Mesenchymal stem cell (in vitro differentiated cells and primary cell): ENCODE results near the gene ZNF180.

Experiments
- DNase-seq: peaks from one replicate; pipeline ENCODE4 v3.0.0-alpha.2; 2013
- H2AFZ ChIP-seq: one replicate; pipeline ENCODE4 v1.6.1; 2013; ENCODE audit warnings: low read depth, mild to moderate bottlenecking, control low read depth, inconsistent platforms, low read length, moderate library complexity
- H2AK5ac ChIP-seq: 2 replicates; pipeline ENCODE4 v1.6.1; 2013; ENCODE audit warnings: low read length, moderate library complexity, mild to moderate bottlenecking, inconsistent platforms; ENCODE audit not compliant: severe bottlenecking
- H2BK120ac ChIP-seq: one replicate; pipeline ENCODE4 v1.6.1; 2013; ENCODE audit warnings: low read depth, mild to moderate bottlenecking, inconsistent platforms, low read length, moderate library complexity
- H2BK12ac ChIP-seq, 2 experiments: one replicate each; pipeline ENCODE4 v1.6.1; 2013; ENCODE audit warnings: inconsistent platforms in 2 of 2, low read length in 2 of 2, mild to moderate bottlenecking in 2 of 2, moderate library complexity in 2 of 2, control low read depth in 1 of 2
- H2BK15ac ChIP-seq: one replicate; pipeline ENCODE4 v1.6.1; 2013; ENCODE audit warnings: mild to moderate bottlenecking, low read depth, inconsistent platforms; ENCODE audit not compliant: poor library complexity, severe bottlenecking
- H2BK5ac ChIP-seq: 2 replicates; pipeline ENCODE4 v1.6.1; 2013; ENCODE audit warnings: low read depth, mild to moderate bottlenecking, low read length, control low read depth, inconsistent platforms; ENCODE audit not compliant: poor library complexity, severe bottlenecking
- H3K14ac ChIP-seq, 2 experiments: one replicate each; pipeline ENCODE4 v1.6.1; 2013; ENCODE audit warnings: inconsistent platforms in 2 of 2, low read length in 2 of 2, control low read depth in 1 of 2, mild to moderate bottlenecking in 1 of 2, moderate library complexity in 1 of 2
- H3K18ac ChIP-seq, 2 experiments: one replicate each; pipeline ENCODE4 v1.6.1; 2013; ENCODE audit warnings: inconsistent platforms in 2 of 2, low read length in 2 of 2, control low read depth in 1 of 2, low read depth in 1 of 2, mild to moderate bottlenecking in 1 of 2
- H3K23ac ChIP-seq, 2 experiments: one replicate each; pipeline ENCODE4 v1.6.1; 2013; ENCODE audit warnings: inconsistent platforms in 2 of 2, low read length in 2 of 2, mild to moderate bottlenecking in 2 of 2, moderate library complexity in 2 of 2, control low read depth in 1 of 2
- H3K27ac ChIP-seq: 2 replicates; pipeline ENCODE4 v1.5.1; 2013; ENCODE audit warnings: mild to moderate bottlenecking, moderate library complexity, low read length, control low read depth, inconsistent platforms; ENCODE audit not compliant: poor library complexity, severe bottlenecking
- H3K27me3 ChIP-seq, 2 experiments: 2 replicates each; pipeline versions ENCODE4 v1.6.1 to v1.7.0; 2013; ENCODE audit warnings: low read length in 2 of 2, mild to moderate bottlenecking in 2 of 2, moderate library complexity in 2 of 2, control low read depth in 1 of 2, inconsistent platforms in 1 of 2; ENCODE audit not compliant: control insufficient read depth in 1 of 2, insufficient read depth in 1 of 2
- H3K36me3 ChIP-seq, 2 experiments: 2 replicates each; pipeline versions ENCODE4 v1.6.1 to v1.7.0; 2013; ENCODE audit warnings: low read length in 2 of 2, control low read depth in 1 of 2, inconsistent platforms in 1 of 2, low read depth in 1 of 2, mild to moderate bottlenecking in 1 of 2; ENCODE audit not compliant: insufficient read depth in 2 of 2, control insufficient read depth in 1 of 2
- H3K4ac ChIP-seq, 2 experiments: one replicate each; pipeline ENCODE4 v1.6.1; 2013; ENCODE audit warnings: inconsistent platforms in 2 of 2, low read length in 2 of 2, mild to moderate bottlenecking in 2 of 2, moderate library complexity in 2 of 2, control low read depth in 1 of 2, low read depth in 1 of 2
- H3K4me1 ChIP-seq: 2 replicates; pipeline ENCODE4 v1.6.1; 2013; ENCODE audit warnings: low read depth, low read length, control low read depth; ENCODE audit not compliant: control insufficient read depth, insufficient read depth
- H3K4me2 ChIP-seq: 2 replicates; pipeline ENCODE4 v1.6.1; 2013; ENCODE audit warnings: low read length, mild to moderate bottlenecking, inconsistent platforms; ENCODE audit not compliant: poor library complexity, severe bottlenecking
- H3K4me3 ChIP-seq, 2 experiments: 2 replicates each; pipeline versions ENCODE4 v1.5.1 to v1.7.0; 2013; ENCODE audit warnings: low read length in 2 of 2, mild to moderate bottlenecking in 2 of 2, control low read depth in 1 of 2, low read depth in 1 of 2; ENCODE audit not compliant: insufficient read depth in 1 of 2
- H3K79me1 ChIP-seq: replicated peaks from 2 replicates; pipeline ENCODE4 v1.6.1; 2013; ENCODE audit warnings: mild to moderate bottlenecking, control low read depth, low read length, inconsistent platforms; ENCODE audit not compliant: poor library complexity, severe bottlenecking
- H3K9ac ChIP-seq: 2 replicates; pipeline ENCODE4 v1.7.0; 2013; ENCODE audit warnings: mild to moderate bottlenecking, low read length, moderate library complexity
- H3K9me3 ChIP-seq: 2 replicates; pipeline ENCODE4 v1.7.0; 2013; ENCODE audit warnings: mild to moderate bottlenecking, low read length; ENCODE audit not compliant: control insufficient read depth
- H4K8ac ChIP-seq: one replicate; pipeline ENCODE4 v1.6.1; 2013; ENCODE audit warnings: inconsistent platforms, mild to moderate bottlenecking, low read length, moderate library complexity
- H4K91ac ChIP-seq: one replicate; pipeline ENCODE4 v1.6.1; 2013; ENCODE audit warnings: mild to moderate bottlenecking, low read length, inconsistent platforms
- WGBS: methylation state at CpG from one replicate; pipeline ENCODE4 v1.1.7; 2013; ENCODE audit warnings: mixed read lengths; 5-methylcytosine and 5-hydroxymethylcytosine counted together

The ZNF180 gene

DNA sequence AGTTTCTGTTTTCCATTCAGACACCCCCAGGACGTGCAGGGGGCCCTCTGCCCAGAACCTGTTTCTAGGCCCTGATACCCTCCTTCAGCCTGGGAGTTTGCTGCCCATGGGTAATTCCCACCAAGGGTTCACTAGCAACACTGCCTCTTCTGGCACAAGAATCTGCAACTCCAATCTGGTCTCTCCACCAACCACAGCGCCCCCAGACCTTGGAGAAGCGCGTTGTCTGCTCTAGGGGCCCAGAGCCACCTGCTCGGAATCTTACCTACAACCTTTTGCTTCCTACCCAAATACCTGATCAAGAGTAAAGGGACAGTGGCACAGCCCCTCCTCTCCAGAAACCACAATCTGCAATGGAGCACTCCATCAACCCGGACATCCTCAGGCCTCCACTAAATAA lies 763 bp downstream of the ZNF180 start:
- Histone ChIP-seq H2AK5ac (no peak overlapping the region), H3K9ac (peak overlapping the region; percentile 91), H3K4me2 (peak overlapping the region; percentile 49)

DNA sequence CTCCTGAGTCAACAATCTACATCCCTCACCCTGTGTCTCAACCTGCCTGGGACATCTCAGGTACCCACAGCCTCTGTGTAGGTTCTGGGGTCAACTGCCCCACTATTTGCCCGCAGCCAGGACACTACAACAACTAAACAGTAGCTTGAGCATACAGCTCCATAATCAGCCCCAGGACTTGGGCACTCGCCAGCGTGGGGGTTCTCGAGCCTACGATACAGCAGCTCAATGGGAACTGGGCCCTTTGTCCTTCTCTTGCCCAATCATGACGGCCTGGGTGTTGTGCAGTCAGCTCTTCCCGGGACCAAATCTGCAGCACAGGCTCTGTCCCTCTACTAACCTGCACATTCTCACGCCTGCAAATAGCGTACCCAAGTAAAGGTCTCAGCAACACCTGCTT lies 1.3 kb downstream of the ZNF180 start:
- Histone ChIP-seq H3K18ac (no peak overlapping the region), H3K4me2 (no peak overlapping the region), H3K79me1 (peaks cover 33% of the 10 kb centered on the region), H3K27ac (no peak overlapping the region), H2AFZ (no peak overlapping the region), H3K36me3 (peaks cover 38 to 44% of the 10 kb centered on the region in 2 experiments), H3K4me1 (peaks cover 13% of the 10 kb centered on the region), H3K9me3 (peaks cover 38% of the 10 kb centered on the region), H3K27me3 (no peaks in the 10 kb centered on the region), H3K23ac (no peak overlapping the region), H2AK5ac (no peak overlapping the region), H2BK120ac (no peak overlapping the region), H2BK15ac (no peak overlapping the region), H3K4ac (no peak overlapping the region), H3K4me3 (peak overlapping the region in 1 of 2 experiments; percentile 95), H3K14ac (no peak overlapping the region), H4K91ac (no peak overlapping the region), H4K8ac (no peak overlapping the region), H2BK5ac (no peak overlapping the region), H3K9ac (no peak overlapping the region), H2BK12ac (no peak overlapping the region)
- 98% methylated on average over 9 of the region's 9 CpGs for WGBS
- no peak for DNase-seq

More for the DNA sequence above, 763 bp downstream of the ZNF180 start:
- no peak for DNase-seq
- no peak overlapping the region for H2BK5ac ChIP-seq
- peaks cover 32% of the 10 kb centered on the region for H3K9me3 ChIP-seq
- H4K8ac ChIP-seq: no peak overlapping the region
- H3K27ac ChIP-seq: no peak overlapping the region
- H3K14ac ChIP-seq: peak overlapping the region in 1 of 2 experiments; percentile 28
- no peak overlapping the region for H3K4ac ChIP-seq
- H2BK12ac ChIP-seq: no peak overlapping the region
- H3K27me3 ChIP-seq: no peaks in the 10 kb centered on the region
- H2BK120ac ChIP-seq: no peak overlapping the region
- peaks cover 13% of the 10 kb centered on the region for H3K4me1 ChIP-seq
- no peak overlapping the region for H3K23ac ChIP-seq
- no peak overlapping the region for H3K18ac ChIP-seq
- WGBS: 14% methylated on average over 6 of the region's 6 CpGs
- no peak overlapping the region for H2BK15ac ChIP-seq
- H3K36me3 ChIP-seq: peaks cover 32 to 39% of the 10 kb centered on the region in 2 experiments
- no peak overlapping the region for H2AFZ ChIP-seq
- H3K79me1 ChIP-seq: peaks cover 32% of the 10 kb centered on the region
- no peak overlapping the region for H4K91ac ChIP-seq
- H3K4me3 ChIP-seq: peak overlapping the region; percentile 80 to 95

DNA sequence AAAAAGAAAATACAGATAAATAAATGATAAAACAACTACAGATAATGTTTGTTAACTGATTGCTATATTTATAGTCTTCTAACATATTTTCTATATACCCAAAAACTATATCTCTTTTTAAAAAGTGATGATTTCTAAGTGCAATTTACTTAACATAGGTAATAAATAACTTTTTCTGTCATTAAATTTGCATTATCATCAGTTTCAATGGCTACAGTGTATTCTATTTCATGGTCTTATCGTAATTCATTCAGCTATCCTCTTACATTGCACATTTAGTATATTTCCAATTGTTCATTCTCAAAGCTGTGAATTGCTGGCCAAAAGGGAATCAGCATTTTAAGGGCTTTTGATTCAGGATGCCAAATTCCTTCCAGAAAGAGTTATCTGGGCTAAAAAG lies 3.6 kb downstream of the ZNF180 start:
- no peak overlapping the region for H3K4me2 ChIP-seq
- peaks cover 57 to 60% of the 10 kb centered on the region in 2 experiments for H3K36me3 ChIP-seq
- H3K23ac ChIP-seq: no peak overlapping the region
- peaks cover 13% of the 10 kb centered on the region for H3K4me1 ChIP-seq
- WGBS: 100% methylated on average over 1 of the region's 1 CpG
- no peak overlapping the region for H4K91ac ChIP-seq
- H3K9me3 ChIP-seq: peaks cover 60% of the 10 kb centered on the region
- no peak overlapping the region for H2BK15ac ChIP-seq
- no peaks in the 10 kb centered on the region for H3K27me3 ChIP-seq
- H2BK12ac ChIP-seq: no peak overlapping the region
- H3K14ac ChIP-seq: no peak overlapping the region
- H3K4me3 ChIP-seq: peak overlapping the region in 1 of 2 experiments; percentile 2
- H3K79me1 ChIP-seq: peaks cover 48% of the 10 kb centered on the region
- DNase-seq: no peak
- no peak overlapping the region for H3K18ac ChIP-seq
- no peak overlapping the region for H2BK5ac ChIP-seq
- no peak overlapping the region for H3K9ac ChIP-seq
- H2BK120ac ChIP-seq: no peak overlapping the region
- H4K8ac ChIP-seq: no peak overlapping the region
- H2AK5ac ChIP-seq: no peak overlapping the region
- H3K27ac ChIP-seq: no peak overlapping the region
- no peak overlapping the region for H2AFZ ChIP-seq
- H3K4ac ChIP-seq: no peak overlapping the region

DNA sequence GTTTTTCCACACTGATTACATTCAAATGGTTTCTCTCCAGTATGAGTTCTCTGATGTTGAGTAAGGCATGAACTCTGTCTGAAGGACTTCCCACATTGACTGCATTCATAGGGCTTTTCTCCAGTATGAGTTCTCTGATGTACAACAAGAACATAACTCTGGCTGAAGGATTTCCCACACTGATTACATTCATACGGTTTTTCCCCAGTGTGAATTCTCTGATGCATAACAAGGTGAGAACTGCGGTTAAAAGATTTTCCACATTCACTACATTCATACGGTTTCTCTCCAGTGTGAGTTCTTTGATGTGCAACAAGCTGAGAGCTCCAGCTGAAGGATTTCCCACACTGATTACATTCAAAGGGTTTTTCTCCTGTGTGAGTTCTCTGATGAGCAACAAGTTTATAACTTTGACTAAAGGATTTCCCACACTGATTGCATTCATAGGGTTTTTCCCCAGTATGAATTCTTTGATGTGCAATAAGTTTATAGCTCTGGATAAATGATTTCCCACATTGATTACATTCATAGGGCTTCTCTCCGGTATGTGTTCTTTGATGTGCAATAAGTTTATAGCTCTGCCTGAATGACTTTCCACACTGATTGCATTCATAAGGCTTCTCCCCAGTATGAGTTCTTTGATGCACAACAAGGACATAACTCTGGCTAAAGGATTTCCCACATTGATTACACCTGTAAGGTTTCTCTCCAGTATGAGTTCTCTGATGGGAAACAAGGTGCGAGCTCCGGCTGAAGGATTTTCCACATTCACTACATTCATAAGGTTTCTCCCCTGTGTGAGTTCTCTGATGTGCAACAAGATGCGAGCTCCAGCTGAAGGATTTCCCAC lies 23.5 kb downstream of the ZNF180 start:
- H3K9ac ChIP-seq: no peak overlapping the region
- no peak overlapping the region for H2BK15ac ChIP-seq
- H3K4me3 ChIP-seq: peak overlapping the region in 1 of 2 experiments; percentile 66
- H3K27me3 ChIP-seq: no peaks in the 10 kb centered on the region
- H2AFZ ChIP-seq: no peak overlapping the region
- H3K36me3 ChIP-seq: peaks cover 24 to 66% of the 10 kb centered on the region in 2 experiments
- no peak overlapping the region for H4K91ac ChIP-seq
- no peak overlapping the region for H3K14ac ChIP-seq
- no peak overlapping the region for H2BK12ac ChIP-seq
- no peak overlapping the region for H3K27ac ChIP-seq
- no peak overlapping the region for H3K23ac ChIP-seq
- no peak overlapping the region for H2BK120ac ChIP-seq
- H3K18ac ChIP-seq: no peak overlapping the region
- H3K79me1 ChIP-seq: peaks cover 5% of the 10 kb centered on the region
- peaks cover 100% of the 10 kb centered on the region for H3K9me3 ChIP-seq
- no peak overlapping the region for H3K4me2 ChIP-seq
- DNase-seq: peak; percentile 30
- no peak overlapping the region for H2AK5ac ChIP-seq
- H3K4me1 ChIP-seq: no peaks in the 10 kb centered on the region
- H4K8ac ChIP-seq: no peak overlapping the region
- H3K4ac ChIP-seq: no peak overlapping the region
- WGBS: 98% methylated on average over 6 of the region's 7 CpGs
- no peak overlapping the region for H2BK5ac ChIP-seq
